H1 (cell line): ENCODE measurements around the gene ZPR1. TPM values are rescaled to one million over a fixed set of nuclear protein-coding genes. Genes with fewer than 3 reads are reported as not detected.

Source experiments
- CTCF ChIA-PET: fragments of 300-600 bp; sonication (Branson Sonifier 250); formaldehyde crosslinking; loops from one replicate; lab custom pipeline; 2021; ENCODE audit not compliant: partially characterized antibody; lab: Charles Lee
- POLR2A ChIA-PET: fragments of 300-600 bp; sonication (Branson Sonifier 250); formaldehyde crosslinking; loops from one replicate; lab custom pipeline; 2021; ENCODE audit warnings: inconsistent platforms; ENCODE audit not compliant: partially characterized antibody; lab: Charles Lee
- DNase-seq, 2 experiments: peaks; one replicate each; pipeline versions ENCODE4 v3.0.0 to v3.0.0-alpha.2; 2010 to 2022; ENCODE audit warnings: low spot score in 2 of 2, low read depth in 1 of 2, mixed read lengths in 1 of 2
- FAIRE-seq: peaks from 2 replicates; lab custom pipeline; 2011; peaks lifted over from hg19 to GRCh38; lab: Jason Lieb, UNC
- H2AFZ ChIP-seq: 2 replicates; pipeline ENCODE4 v1.8.1; 2012; ENCODE audit warnings: low read length, inconsistent platforms
- H2AK5ac ChIP-seq: 2 replicates; pipeline ENCODE4 v1.6.1; 2013; ENCODE audit warnings: low read depth, low read length
- H2BK120ac ChIP-seq: replicated peaks from 2 replicates; pipeline ENCODE3; 2013; ENCODE audit warnings: low read depth, low read length, inconsistent platforms
- H2BK12ac ChIP-seq: 2 replicates; pipeline ENCODE4 v1.6.1; 2013; ENCODE audit warnings: low read depth, low read length
- H2BK15ac ChIP-seq: 2 replicates; pipeline ENCODE4 v1.6.1; 2013; ENCODE audit warnings: low read length
- H2BK20ac ChIP-seq: 2 replicates; pipeline ENCODE4 v1.6.1; 2013; ENCODE audit warnings: low read length
- H2BK5ac ChIP-seq: 2 replicates; pipeline ENCODE4 v1.6.1; 2013; ENCODE audit warnings: low read depth, low read length
- H3K14ac ChIP-seq: 2 replicates; pipeline ENCODE4 v1.6.1; 2013; ENCODE audit warnings: inconsistent platforms; ENCODE audit not compliant: insufficient read length
- H3K18ac ChIP-seq: 2 replicates; pipeline ENCODE4 v1.6.1; 2013; ENCODE audit warnings: low read length; ENCODE audit errors: extremely low read depth
- H3K23ac ChIP-seq: 2 replicates; pipeline ENCODE4 v1.6.1; 2013; ENCODE audit warnings: inconsistent platforms; ENCODE audit not compliant: insufficient read length
- H3K23me2 ChIP-seq: 2 replicates; pipeline ENCODE4 v1.6.1; 2013; ENCODE audit warnings: low read depth, low read length
- H3K27ac ChIP-seq: 2 replicates; pipeline ENCODE4 v1.6.1; 2011; ENCODE audit warnings: low read depth, low read length, inconsistent platforms
- H3K27me3 ChIP-seq, 4 experiments: replicated peaks in 1 of 4; 1 replicate in 1 of 4; 2 replicates in 3 of 4; pipeline versions ENCODE4 v1.6.1 to v1.8.1; 2011 to 2013; ENCODE audit warnings: low read length in 3 of 4, mild to moderate bottlenecking in 3 of 4, inconsistent platforms in 2 of 4, mixed read lengths in 2 of 4, moderate library complexity in 1 of 4; ENCODE audit not compliant: control insufficient read depth in 3 of 4, insufficient read depth in 3 of 4; ENCODE audit errors: extremely low read depth in 1 of 4
- H3K36me3 ChIP-seq, 4 experiments: 2 replicates each; pipeline versions ENCODE4 v1.6.1 to v1.8.1; 2011 to 2013; ENCODE audit warnings: mild to moderate bottlenecking in 4 of 4, low read length in 3 of 4, moderate library complexity in 2 of 4, control low read depth in 1 of 4, inconsistent platforms in 1 of 4; ENCODE audit not compliant: insufficient read depth in 4 of 4, control insufficient read depth in 2 of 4
- H3K4ac ChIP-seq: replicated peaks from 2 replicates; pipeline ENCODE3; 2013; ENCODE audit warnings: low read length, low read depth, mixed read lengths, inconsistent platforms; ENCODE audit not compliant: insufficient read length
- H3K4me1 ChIP-seq, 4 experiments: replicated peaks in 1 of 4; 1 replicate in 1 of 4; 2 replicates in 3 of 4; pipeline versions ENCODE4 v1.6.1 to v1.8.1; 2011 to 2013; ENCODE audit warnings: low read length in 3 of 4, inconsistent platforms in 2 of 4, mixed read lengths in 1 of 4; ENCODE audit not compliant: insufficient read depth in 4 of 4, control insufficient read depth in 3 of 4
- H3K4me2 ChIP-seq, 2 experiments: 2 replicates each; pipeline versions ENCODE4 v1.6.1 to v1.8.1; 2011 to 2013; ENCODE audit warnings: low read depth in 2 of 2, low read length in 2 of 2, control low read depth in 1 of 2, inconsistent platforms in 1 of 2, mild to moderate bottlenecking in 1 of 2; ENCODE audit not compliant: insufficient read depth in 1 of 2
- H3K4me3 ChIP-seq, 4 experiments: fragments of 200-600, 300-600 bp in 1 of 4; sonication (generic), shearing (Covaris generic), sonication (Bioruptor Twin) in 1 of 4; 2 replicates each; pipeline versions ENCODE4 v1.5.1 to v1.8.1; 2011 to 2016; ENCODE audit warnings: low read length in 4 of 4, low read depth in 3 of 4, control low read depth in 2 of 4, inconsistent platforms in 2 of 4, mild to moderate bottlenecking in 2 of 4, mixed read lengths in 1 of 4, moderate library complexity in 1 of 4; ENCODE audit not compliant: insufficient read depth in 2 of 4; ENCODE audit errors: extremely low read depth in 1 of 4
- H3K56ac ChIP-seq: replicated peaks from 2 replicates; pipeline ENCODE3; 2013; ENCODE audit warnings: low read depth, mild to moderate bottlenecking, mixed read lengths, low read length, inconsistent platforms; ENCODE audit not compliant: insufficient read length
- H3K79me1 ChIP-seq: 2 replicates; pipeline ENCODE4 v1.6.1; 2013; ENCODE audit warnings: low read depth, low read length, control low read depth
- H3K79me2 ChIP-seq, 2 experiments: 2 replicates each; pipeline versions ENCODE4 v1.6.1 to v1.8.1; 2012 to 2013; ENCODE audit warnings: low read length in 2 of 2, mild to moderate bottlenecking in 2 of 2, inconsistent platforms in 1 of 2; ENCODE audit not compliant: insufficient read depth in 2 of 2, control insufficient read depth in 1 of 2
- H3K9ac ChIP-seq, 4 experiments: replicated peaks in 1 of 4; 1 replicate in 1 of 4; 2 replicates in 3 of 4; pipeline versions ENCODE4 v1.6.1 to v1.8.1; 2011 to 2013; ENCODE audit warnings: low read depth in 3 of 4, low read length in 3 of 4, control low read depth in 2 of 4, mild to moderate bottlenecking in 2 of 4, moderate library complexity in 2 of 4, inconsistent platforms in 1 of 4; ENCODE audit errors: extremely low read depth in 1 of 4
- H3K9me3 ChIP-seq, 2 experiments: 2 replicates each; pipeline versions ENCODE4 v1.6.1 to v1.8.1; 2012 to 2013; ENCODE audit warnings: mild to moderate bottlenecking in 2 of 2, moderate library complexity in 2 of 2, control low read depth in 1 of 2, inconsistent platforms in 1 of 2, low read depth in 1 of 2, low read length in 1 of 2, mixed read lengths in 1 of 2; ENCODE audit not compliant: insufficient read depth in 2 of 2
- H4K20me1 ChIP-seq, 2 experiments: replicated peaks in 1 of 2; 2 replicates each; pipeline versions ENCODE3 to v1.8.1; 2011 to 2013; ENCODE audit warnings: inconsistent platforms in 2 of 2, low read length in 2 of 2, mild to moderate bottlenecking in 1 of 2; ENCODE audit not compliant: insufficient read depth in 2 of 2, control insufficient read depth in 1 of 2
- H4K5ac ChIP-seq: 2 replicates; pipeline ENCODE4 v1.6.1; 2013; ENCODE audit warnings: low read length, low read depth, mixed read lengths, inconsistent platforms; ENCODE audit not compliant: insufficient read length
- H4K8ac ChIP-seq: 2 replicates; pipeline ENCODE4 v1.8.0; 2013; ENCODE audit warnings: mild to moderate bottlenecking, moderate library complexity, low read length, inconsistent platforms; ENCODE audit not compliant: insufficient read depth; ENCODE audit errors: extremely low read depth
- H4K91ac ChIP-seq: replicated peaks from 2 replicates; pipeline ENCODE3; 2013; ENCODE audit warnings: low read length, mixed read lengths, inconsistent platforms; ENCODE audit not compliant: insufficient read length
- HDAC2 ChIP-seq, 2 experiments: fragments of 300-600 bp in 1 of 2; sonication (generic) in 1 of 2; IDR thresholded peaks; 2 replicates each; pipeline ENCODE4 v1.6.1; 2011 to 2012; ENCODE audit warnings: low read depth in 2 of 2, low read length in 2 of 2, mild to moderate bottlenecking in 2 of 2, moderate library complexity in 2 of 2, borderline replicate concordance in 1 of 2, inconsistent platforms in 1 of 2
- KDM5A ChIP-seq: fragments of 200-600 bp; IDR thresholded peaks from 2 replicates; pipeline ENCODE4 v1.7.1; 2012; ENCODE audit warnings: mild to moderate bottlenecking, low read length, inconsistent platforms, mixed read lengths
- MAFK ChIP-seq: IDR thresholded peaks from 2 replicates; pipeline ENCODE4 v1.6.1; 2012; ENCODE audit warnings: low read depth, mild to moderate bottlenecking, improper control_type of control experiment, low read length
- PHF8 ChIP-seq: fragments of 200-600 bp; sonication (generic); conservative IDR thresholded peaks from 2 replicates; pipeline ENCODE4 v1.7.1; 2012; ENCODE audit warnings: low read depth, mild to moderate bottlenecking, inconsistent platforms, low read length, moderate library complexity
- SIRT6 ChIP-seq: IDR thresholded peaks from one replicate; pipeline ENCODE4 v1.7.1; 2012; ENCODE audit warnings: low read length, inconsistent platforms
- WGBS, 2 experiments: shearing (Covaris generic) in 1 of 2; methylation state at CpG; one replicate each; pipeline versions ENCODE4 v1.1.6 to v1.1.7; 2013 to 2015; ENCODE audit warnings: low lambda C conversion rate in 2 of 2, mixed read lengths in 2 of 2, inconsistent platforms in 1 of 2, low coverage in 1 of 2, missing lambda C conversion rate in 1 of 2; ENCODE audit not compliant: insufficient replicate concordance in 2 of 2, insufficient coverage in 1 of 2, insufficient read length in 1 of 2; ENCODE audit errors: extremely low coverage in 1 of 2, missing lambda C conversion rate in 1 of 2; 5-methylcytosine and 5-hydroxymethylcytosine counted together
- polyA plus RNA-seq, 7 experiments: library from polyadenylated mRNA; depleted of rRNA in 3 of 7; stranded (reverse) in 5 of 7; unstranded in 2 of 7; fragments of >200 nt in 5 of 7; fragments of 200-250 nt in 2 of 7; gene quantifications; 1 replicate in 5 of 7; 2 replicates in 1 of 7; 4 replicates in 1 of 7; pipeline versions ENCODE4 v1.2.1 to v1.2.3, GENCODE V29; 2011 to 2013; ENCODE audit warnings: missing spikeins in 2 of 7, mixed read lengths in 2 of 7
- total RNA-seq: library from RNA; stranded (reverse); fragmentation: NEBNext Ultra II Directional; extraction: Animal tissue kit (Norgen Biotek cat#: 25700); gene quantifications from 2 replicates; pipeline ENCODE4 v1.2.1, GENCODE V29; 2021

The ZPR1 gene
- total and polyA plus RNA-seq, 2 of the 8 experiments (the other 6 are each of a cell fraction or from before 2014, with no cell fraction given) = 36.7 to 70.5 TPM

DNA sequence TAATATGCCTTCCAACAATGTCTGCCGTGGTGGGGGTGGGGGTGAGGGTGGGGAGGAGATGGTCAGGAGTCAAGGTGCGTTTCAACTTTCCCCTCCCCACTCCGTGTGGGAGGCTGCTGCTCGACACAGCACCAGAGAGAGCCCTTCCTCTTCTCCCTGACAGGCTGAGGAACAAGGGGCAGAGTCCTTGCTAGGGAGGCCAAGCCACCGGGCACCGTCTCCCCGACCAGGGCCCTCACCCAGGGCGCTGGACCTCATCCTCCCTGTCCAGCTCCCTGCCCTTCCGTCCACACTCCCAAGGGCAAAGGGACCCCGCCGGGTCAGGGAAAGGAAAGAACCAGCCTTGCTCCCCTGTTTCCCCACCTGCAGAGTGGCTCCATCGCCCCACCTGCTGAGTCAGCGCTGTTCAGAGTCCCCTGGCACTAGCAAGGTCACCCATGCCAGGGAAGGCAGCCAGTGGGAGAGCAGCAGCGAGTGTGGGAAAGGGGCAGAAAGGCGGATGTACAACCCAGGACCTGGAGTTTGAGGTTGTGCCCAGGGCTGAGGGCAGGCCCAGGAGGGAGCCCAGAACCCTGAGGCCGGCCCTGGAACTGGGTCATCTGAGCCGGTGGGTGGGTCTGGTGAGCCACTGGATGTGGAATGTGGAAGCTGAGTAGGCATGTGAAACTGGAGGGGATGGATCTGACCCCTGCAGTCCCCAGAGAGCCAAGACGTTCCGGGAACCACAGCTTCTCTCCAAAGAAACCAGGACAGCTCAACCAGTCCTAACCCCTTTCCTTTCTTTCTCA, 62.2 kb downstream of the ZPR1 start:
- CTCF ChIA-PET = interaction anchor here (0.6 to 11.9 kb wide), 5 partner anchors 10 to 31 kb away, joined by 3 to 334 read pairs (median 3); no protein-coding TSS in a partner anchor
- Histone ChIP-seq H2BK12ac (peak overlapping the region; percentile 75; the same call in 1 of the 2 replicates), H3K79me1 (no peaks in the 10 kb centered on the region; the same call in 1 of the 2 replicates), H3K27me3 (no peaks in the 10 kb centered on the region), H3K9me3 (no peaks in the 10 kb centered on the region), H3K14ac (no peak overlapping the region), H2AK5ac (0 out of 2 replicates have a peak overlapping the region, but pooled peaks have one; percentile 3), H3K23ac (no peak overlapping the region), H3K36me3 (no peaks in the 10 kb centered on the region), H2BK120ac (no peak overlapping the region), H3K4ac (no peak overlapping the region), H4K8ac (no peak overlapping the region), H4K20me1 (no peaks in the 10 kb centered on the region), H4K91ac (no peak overlapping the region), H3K23me2 (no peaks in the 10 kb centered on the region), H2AFZ (no peak overlapping the region; the same call in 1 of the 2 replicates), H3K9ac (no peak overlapping the region), H2BK20ac (no peak overlapping the region), H3K18ac (peak overlapping the region; percentile 57), H3K4me1 (peaks cover 1 to 8% (median 5%) of the 10 kb centered on the region in 4 experiments), H2BK5ac (0 out of 2 replicates have a peak overlapping the region, but pooled peaks have one; percentile 35), H3K4me2 (no peak overlapping the region), H3K4me3 (no peak overlapping the region), H3K27ac (no peak overlapping the region), H3K56ac (no peak overlapping the region), H3K79me2 (no peaks in the 10 kb centered on the region), H4K5ac (no peak overlapping the region), H2BK15ac (peak overlapping the region; percentile 97; the same call in 1 of the 2 replicates)
- FAIRE-seq (no peak), DNase-seq (no peak)
- POLR2A ChIA-PET = interaction anchor here (1.3 kb wide), 1 partner anchor 12 kb away, joined by 3 read pairs; no protein-coding TSS in a partner anchor
- TF ChIP-seq HDAC2 (IDR thresholded peaks at IDR 0.05; ENCODE audit: borderline replicate concordance in 1 of 2, low read depth in 2 of 2, low read length in 2 of 2) (no peak), SIRT6 (no peak), MAFK (peak; percentile 17; the same call in 1 of the 2 replicates), KDM5A (no peak), PHF8 (no peak)
- WGBS, 2 experiments = 75% methylated on average over 13 of the region's 19 CpGs; no CpG with 5 or more reads in 1 of the 2 experiments
